HepG2 (cell line): ENCODE measurements around the gene P3H4. TPM values are rescaled to one million over a fixed set of nuclear protein-coding genes. Genes with fewer than 3 reads are reported as not detected.

Source experiments
- ATAC-seq: fragments of 200-7000 bp; cut with Tn5 transposase; 3 replicates; pipeline ENCODE4 v1.9.1; 2020; ENCODE audit warnings: mild to moderate bottlenecking, moderate library complexity
- BruUV-seq: library from RNA; stranded (reverse); fragments of 400-500 nt; replicated peaks from 2 replicates; lab custom pipeline; 2021; lab: Mats Ljungman, UMichigan
- CTCF ChIA-PET: fragments of 300-600 bp; formaldehyde crosslinking; extraction: SDS; loops from one replicate; lab custom pipeline; 2021; ENCODE audit warnings: low total read pairs, inconsistent platforms, low intra/inter-chr PET ratio; lab: Yijun Ruan, JAX
- POLR2A ChIA-PET: fragments of 350-600 bp; sonication (Branson Sonifier 250); formaldehyde crosslinking; loops from one replicate; lab custom pipeline; 2020; ENCODE audit warnings: antibody characterized with exemption, inconsistent platforms; lab: Yijun Ruan, JAX
- DNase-seq: peaks from one replicate; pipeline ENCODE4 v3.0.0-alpha.2; 2015; ENCODE audit warnings: low spot score
- FAIRE-seq: peaks from 3 replicates; lab custom pipeline; 2011; peaks lifted over from hg19 to GRCh38; lab: Jason Lieb, UNC
- H2AFZ ChIP-seq: one replicate; pipeline ENCODE4 v1.6.1; 2011; ENCODE audit warnings: low read length, inconsistent platforms
- H3K27ac ChIP-seq: fragments of 300-600 bp; 3 replicates; pipeline ENCODE4 v1.8.0; 2011; ENCODE audit warnings: mixed run types, mild to moderate bottlenecking, mixed read lengths, low read length, inconsistent platforms; ENCODE audit not compliant: insufficient read depth; ENCODE audit errors: extremely low read length
- H3K27me3 ChIP-seq, 2 experiments: fragments of 200-600 bp in 1 of 2; 2 replicates in 1 of 2; 3 replicates in 1 of 2; pipeline versions ENCODE4 v1.6.0 to v1.8.0; 2011; ENCODE audit warnings: low read length in 2 of 2, mild to moderate bottlenecking in 2 of 2, moderate library complexity in 2 of 2, inconsistent platforms in 1 of 2; ENCODE audit not compliant: insufficient read depth in 2 of 2, control insufficient read depth in 1 of 2
- H3K36me3 ChIP-seq, 2 experiments: fragments of 200-600 bp in 1 of 2; replicated peaks in 1 of 2; 2 replicates in 1 of 2; 3 replicates in 1 of 2; pipeline versions ENCODE4 v1.5.1 to v1.8.0; 2011; ENCODE audit warnings: low read length in 2 of 2, inconsistent platforms in 1 of 2; ENCODE audit not compliant: insufficient read depth in 2 of 2, control insufficient read depth in 1 of 2
- H3K4me1 ChIP-seq: 2 replicates; pipeline ENCODE4 v1.5.1; 2012; ENCODE audit warnings: low read length, inconsistent platforms; ENCODE audit not compliant: insufficient read depth
- H3K4me2 ChIP-seq: 2 replicates; pipeline ENCODE4 v1.6.0; 2011; ENCODE audit warnings: low read depth, low read length, inconsistent platforms
- H3K4me3 ChIP-seq, 3 experiments: fragments of 200-600 bp in 1 of 3; sonication (generic), shearing (Covaris generic) in 1 of 3; replicated peaks in 1 of 3; 2 replicates each; pipeline ENCODE4 v1.5.1; 2011 to 2016; ENCODE audit warnings: low read length in 3 of 3, inconsistent platforms in 2 of 3, low read depth in 2 of 3, mild to moderate bottlenecking in 2 of 3, control low read depth in 1 of 3, mixed read lengths in 1 of 3; ENCODE audit not compliant: insufficient read depth in 1 of 3
- H3K79me2 ChIP-seq: one replicate; pipeline ENCODE4 v1.6.1; 2011; ENCODE audit warnings: low read length, inconsistent platforms; ENCODE audit not compliant: insufficient read depth
- H3K9ac ChIP-seq: 2 replicates; pipeline ENCODE4 v1.6.0; 2011; ENCODE audit warnings: mild to moderate bottlenecking, low read depth, low read length, inconsistent platforms; ENCODE audit not compliant: insufficient read depth
- H3K9me3 ChIP-seq: 2 replicates; pipeline ENCODE4 v1.5.1; 2012; ENCODE audit warnings: mild to moderate bottlenecking, low read length
- H4K20me1 ChIP-seq: 2 replicates; pipeline ENCODE4 v1.6.0; 2011; ENCODE audit warnings: inconsistent platforms, mild to moderate bottlenecking, low read length, moderate library complexity; ENCODE audit not compliant: insufficient read depth
- ARNT ChIP-seq: fragments of 450-650 bp; IDR thresholded peaks from 2 replicates; pipeline ENCODE4 v1.6.1; 2017
- BCL6 ChIP-seq: IDR thresholded peaks from 2 replicates; pipeline ENCODE4 v1.6.1; 2016; ENCODE audit warnings: missing genetic modification reagents, missing compliant biosample characterization
- EZH2 ChIP-seq: conservative IDR thresholded peaks from 2 replicates; pipeline ENCODE4 v1.6.1; 2012; ENCODE audit warnings: mild to moderate bottlenecking, low read depth, low read length, moderate library complexity
- IRF2 ChIP-seq: IDR thresholded peaks from 2 replicates; pipeline ENCODE4 v1.6.1; 2018; ENCODE audit warnings: missing genetic modification reagents, missing compliant biosample characterization
- MBD4 ChIP-seq: IDR thresholded peaks from 2 replicates; pipeline ENCODE4 v1.6.1; 2012; ENCODE audit warnings: low read length, inconsistent platforms, borderline replicate concordance
- NFATC3 ChIP-seq: sonication (generic); formaldehyde crosslinking; IDR thresholded peaks from 2 replicates; pipeline ENCODE4 v1.5.1; 2020; ENCODE audit warnings: mild to moderate bottlenecking, missing genetic modification reagents
- PHF8 ChIP-seq: sonication (generic); formaldehyde crosslinking; IDR thresholded peaks from 2 replicates; pipeline ENCODE4 v1.5.0; 2020; ENCODE audit warnings: missing genetic modification reagents
- SETDB1 ChIP-seq: sonication (generic); formaldehyde crosslinking; IDR thresholded peaks from 2 replicates; pipeline ENCODE4 v1.5.1; 2020; ENCODE audit warnings: missing genetic modification reagents, mild to moderate bottlenecking, borderline replicate concordance
- SIN3B ChIP-seq: fragments of 150-350 bp; IDR thresholded peaks from 2 replicates; pipeline ENCODE4 v1.6.1; 2014; ENCODE audit warnings: low read length
- SMAD3 ChIP-seq: sonication (generic); formaldehyde crosslinking; IDR thresholded peaks from 2 replicates; pipeline ENCODE4 v1.4.0; 2020; ENCODE audit warnings: missing genetic modification reagents
- TCF12 ChIP-seq, 2 experiments: fragments of 450-650 bp in 1 of 2; sonication (generic) in 1 of 2; formaldehyde crosslinking in 1 of 2; IDR thresholded peaks; 2 replicates each; pipeline versions ENCODE4 v1.6.1 to v1.8.0; 2017 to 2022; ENCODE audit warnings: antibody characterized with exemption in 1 of 2, mild to moderate bottlenecking in 1 of 2, missing genetic modification reagents in 1 of 2, moderate library complexity in 1 of 2
- ZBTB42 ChIP-seq: sonication (generic); formaldehyde crosslinking; IDR thresholded peaks from 2 replicates; pipeline ENCODE4 v1.5.0; 2020; ENCODE audit warnings: mild to moderate bottlenecking, missing genetic modification reagents
- ZNF24 ChIP-seq: fragments of 450-650 bp; IDR thresholded peaks from 2 replicates; pipeline ENCODE4 v1.6.1; 2017; ENCODE audit warnings: antibody characterized with exemption, mild to moderate bottlenecking
- ZNF326 ChIP-seq: sonication (generic); formaldehyde crosslinking; IDR thresholded peaks from 2 replicates; pipeline ENCODE4 v1.4.0; 2020; ENCODE audit warnings: missing genetic modification reagents, borderline replicate concordance
- ZNF441 ChIP-seq: sonication (generic); formaldehyde crosslinking; IDR thresholded peaks from 2 replicates; pipeline ENCODE4 v1.7.0; 2021; ENCODE audit warnings: missing genetic modification reagents, borderline replicate concordance
- ZNF530 ChIP-seq: sonication (generic); formaldehyde crosslinking; IDR thresholded peaks from 2 replicates; pipeline ENCODE4 v1.5.0; 2020; ENCODE audit warnings: low read depth, mild to moderate bottlenecking, missing genetic modification reagents
- ZNF550 ChIP-seq: sonication (generic); formaldehyde crosslinking; IDR thresholded peaks from 2 replicates; pipeline ENCODE4 v1.4.0; 2020; ENCODE audit warnings: mild to moderate bottlenecking, missing genetic modification reagents, borderline replicate concordance
- ZNF558 ChIP-seq: sonication (generic); formaldehyde crosslinking; IDR thresholded peaks from 2 replicates; pipeline ENCODE4 v1.9.0; 2022; ENCODE audit warnings: mild to moderate bottlenecking, missing genetic modification reagents, borderline replicate concordance
- whole genome bisulfite sequencing: methylation state at CpG from one replicate; pipeline ENCODE4 v1.1.6; 2017; ENCODE audit warnings: low lambda C conversion rate; 5-methylcytosine and 5-hydroxymethylcytosine counted together
- in situ Hi-C: cut with HindIII; loops from 2 replicates; pipeline ENCODE4 v1.10.0; 2017; ENCODE audit warnings: low pct_unique_long_range_greater_than_20kb; ENCODE audit not compliant: extremely low pct_ligation_motif_present
- intact Hi-C: fragments of 100-400 bp; cut with micrococcal nuclease; formaldehyde crosslinking; loops from one replicate; pipeline ENCODE4 v1.10.0; 2022; ENCODE audit not compliant: unreplicated experiment
- polyA plus RNA-seq, 8 experiments: library from polyadenylated mRNA; depleted of rRNA in 3 of 8; stranded (reverse) in 7 of 8; unstranded in 1 of 8; fragments of >200 nt; fragmentation: Illumina TruSeq in 4 of 8; extraction: Trizol in 4 of 8; gene quantifications; 2 replicates each; pipeline versions ENCODE4 v1.2.1 to v1.2.3, GENCODE V29; 2011 to 2016; ENCODE audit warnings: low read depth in 4 of 8, missing spikeins in 1 of 8, mixed read lengths in 1 of 8; ENCODE audit not compliant: insufficient read depth in 1 of 8
- total RNA-seq, 5 experiments: library from RNA; depleted of rRNA; stranded (reverse); fragments of >200 nt; fragmentation: Illumina TruSeq; extraction: Trizol; gene quantifications; 2 replicates each; pipeline ENCODE4 v1.2.3, GENCODE V29; 2016; ENCODE audit warnings: low read depth in 1 of 5
- TF ChIP-seq, protein P1 (sequence below), 2 experiments: fragments of 450-650 bp in 1 of 2; sonication (generic) in 1 of 2; formaldehyde crosslinking; IDR thresholded peaks; 2 replicates each; pipeline versions ENCODE4 v1.5.0 to v1.8.0; 2020 to 2022; ENCODE audit warnings: mild to moderate bottlenecking in 1 of 2, missing genetic modification reagents in 1 of 2
- TF ChIP-seq, protein P2 (sequence below): sonication (generic); formaldehyde crosslinking; IDR thresholded peaks from 2 replicates; pipeline ENCODE4 v1.4.0; 2020; ENCODE audit warnings: missing genetic modification reagents

The P3H4 gene
- total and polyA plus RNA-seq, 2 of the 13 experiments (the other 11 are each of a cell fraction or from before 2014, with no cell fraction given): 37.1 to 50.6 TPM

DNA sequence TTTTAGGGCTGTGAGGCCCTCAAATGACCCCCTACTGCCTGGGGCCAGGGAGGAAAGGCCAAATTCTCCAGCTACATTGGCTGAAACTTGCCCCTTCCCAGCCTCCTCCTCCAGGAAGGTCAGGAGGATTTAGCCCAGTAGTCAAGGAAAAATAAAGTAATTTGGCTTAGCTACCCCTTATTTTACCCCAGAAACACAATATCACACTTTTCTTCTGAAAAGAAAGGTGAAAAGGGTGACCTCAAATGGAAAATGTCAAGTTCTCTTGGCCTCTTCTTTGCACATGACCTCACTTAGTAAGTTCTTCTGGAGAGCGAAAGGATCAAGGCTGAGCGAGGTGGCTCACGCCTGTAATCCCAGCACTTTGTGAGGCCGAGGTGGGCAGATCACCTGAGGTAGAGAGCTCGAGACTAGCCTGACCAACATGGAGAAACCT is 17.2 kb downstream of the P3H4 start:
- POLR2A ChIA-PET: interaction anchor here (0.8 to 7.9 kb wide), 11 partner anchors 9 to 165 kb away, joined by 3 to 86 read pairs (median 9); partner anchors contain the start of genes ACLY, EIF1, FKBP10 and JUP
- no peaks in the 10 kb centered on the region for H3K79me2 ChIP-seq
- intact Hi-C loops: no loop called here
- no peak for ATAC-seq
- FAIRE-seq: no peak
- H2AFZ ChIP-seq: no peak overlapping the region
- H3K9me3 ChIP-seq: no peaks in the 10 kb centered on the region
- no TSS peak for BruUV-seq
- CTCF ChIA-PET: no interaction called here
- H3K36me3 ChIP-seq: no peaks in the 10 kb centered on the region
- H3K27ac ChIP-seq: no peak overlapping the region
- no peaks in the 10 kb centered on the region for H4K20me1 ChIP-seq
- H3K27me3 ChIP-seq: no peaks in the 10 kb centered on the region; a peak in 1 of 5 replicates
- TF ChIP-seq SETDB1 (CRISPR knock-in tag) (no peak), SMAD3 (no peak), IRF2 (no peak), ZNF326 (CRISPR knock-in tag) (no peak), ZNF24 (no peak), ZNF558 (CRISPR knock-in tag) (no peak), NFATC3 (CRISPR knock-in tag) (no peak), ZBTB42 (CRISPR knock-in tag) (no peak), PHF8 (CRISPR knock-in tag) (no peak), BCL6 (no peak), ARNT (no peak), SIN3B (no peak), TCF12 (IDR thresholded peaks at IDR 0.05) (no peak), TCF12 (CRISPR knock-in tag; IDR thresholded peaks at IDR 0.05) (no peak), MBD4 (no peak), ZNF550 (CRISPR knock-in tag) (no peak), ZNF530 (no peak), ZNF441 (CRISPR knock-in tag) (no peak), EZH2 (no peak)
- TF ChIP-seq, protein P1, sequence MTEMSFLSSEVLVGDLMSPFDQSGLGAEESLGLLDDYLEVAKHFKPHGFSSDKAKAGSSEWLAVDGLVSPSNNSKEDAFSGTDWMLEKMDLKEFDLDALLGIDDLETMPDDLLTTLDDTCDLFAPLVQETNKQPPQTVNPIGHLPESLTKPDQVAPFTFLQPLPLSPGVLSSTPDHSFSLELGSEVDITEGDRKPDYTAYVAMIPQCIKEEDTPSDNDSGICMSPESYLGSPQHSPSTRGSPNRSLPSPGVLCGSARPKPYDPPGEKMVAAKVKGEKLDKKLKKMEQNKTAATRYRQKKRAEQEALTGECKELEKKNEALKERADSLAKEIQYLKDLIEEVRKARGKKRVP (CRISPR knock-in tag; IDR thresholded peaks at IDR 0.05): no peak
- TF ChIP-seq, protein P2, sequence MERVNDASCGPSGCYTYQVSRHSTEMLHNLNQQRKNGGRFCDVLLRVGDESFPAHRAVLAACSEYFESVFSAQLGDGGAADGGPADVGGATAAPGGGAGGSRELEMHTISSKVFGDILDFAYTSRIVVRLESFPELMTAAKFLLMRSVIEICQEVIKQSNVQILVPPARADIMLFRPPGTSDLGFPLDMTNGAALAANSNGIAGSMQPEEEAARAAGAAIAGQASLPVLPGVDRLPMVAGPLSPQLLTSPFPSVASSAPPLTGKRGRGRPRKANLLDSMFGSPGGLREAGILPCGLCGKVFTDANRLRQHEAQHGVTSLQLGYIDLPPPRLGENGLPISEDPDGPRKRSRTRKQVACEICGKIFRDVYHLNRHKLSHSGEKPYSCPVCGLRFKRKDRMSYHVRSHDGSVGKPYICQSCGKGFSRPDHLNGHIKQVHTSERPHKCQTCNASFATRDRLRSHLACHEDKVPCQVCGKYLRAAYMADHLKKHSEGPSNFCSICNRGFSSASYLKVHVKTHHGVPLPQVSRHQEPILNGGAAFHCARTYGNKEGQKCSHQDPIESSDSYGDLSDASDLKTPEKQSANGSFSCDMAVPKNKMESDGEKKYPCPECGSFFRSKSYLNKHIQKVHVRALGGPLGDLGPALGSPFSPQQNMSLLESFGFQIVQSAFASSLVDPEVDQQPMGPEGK (CRISPR knock-in tag): no peak
- no peak overlapping the region for H3K4me2 ChIP-seq
- in situ Hi-C loops: no loop called here
- 81% methylated on average over 5 of the region's 5 CpGs for WGBS
- peaks cover 59% of the 10 kb centered on the region for H3K4me1 ChIP-seq
- DNase-seq: no peak
- no peak overlapping the region for H3K4me3 ChIP-seq
- H3K9ac ChIP-seq: no peak overlapping the region
